ENCODE measurements around the gene DTNA.

- TF ChIP-seq POLR2A (IDR thresholded peaks at IDR 0.05; ENCODE audit: low read length) (no peak), GATA1 (IDR thresholded peaks at IDR 0.05; ENCODE audit: low read depth, low read length) (no peak)
Measured at GRCh38 chr18:34887881-34888580, 177.9 kb downstream of the DTNA start.

Data from erythroblast (primary cell).